Gastroesophageal sphincter (tissue), 4 donors: ENCODE data around the gene GPALPP1. TPM values are rescaled to one million over a fixed set of nuclear protein-coding genes. Genes with fewer than 3 reads are reported as not detected.

Experiments used
- ATAC-seq: fragments of 150-250 bp; one replicate; pipeline ENCODE4 v1.9.1; 2016; ENCODE audit warnings: mild to moderate bottlenecking, moderate library complexity
- H3K27ac ChIP-seq, 4 donors: fragments of 200-600 bp; sonication (generic) in 3 of 4; 1 replicate in 3 of 4; 2 replicates in 1 of 4; pipeline ENCODE4 v1.5.1; 2016 to 2019
- H3K27me3 ChIP-seq: fragments of 200-600 bp; sonication (generic); one replicate; pipeline ENCODE4 v1.5.1; 2019
- H3K36me3 ChIP-seq, 2 donors: fragments of 200-600 bp; sonication (generic); one replicate each; pipeline ENCODE4 v1.5.1; 2019; ENCODE audit warnings: control low read depth in 1 of 2
- H3K4me1 ChIP-seq, 3 donors: fragments of 200-600 bp; sonication (generic); 1 replicate in 2 of 3; 2 replicates in 1 of 3; pipeline ENCODE4 v1.5.1; 2016 to 2019; ENCODE audit warnings: control low read depth in 2 of 3
- H3K4me3 ChIP-seq, 2 donors: fragments of 200-600 bp; sonication (generic); one replicate each; pipeline ENCODE4 v1.5.1; 2019; ENCODE audit warnings: mild to moderate bottlenecking in 1 of 2, moderate library complexity in 1 of 2
- H3K9me3 ChIP-seq, 3 donors: fragments of 200-600 bp; sonication (generic); one replicate each; pipeline ENCODE4 v1.5.1; 2017 to 2019; ENCODE audit warnings: control low read depth in 2 of 3
- CTCF ChIP-seq, 4 experiments: fragments of 200-600 bp in 2 of 4; fragments of 450-650 bp in 2 of 4; sonication (generic) in 1 of 4; IDR thresholded peaks; one replicate each; pipeline ENCODE4 v1.5.1; 2017 to 2019; ENCODE audit warnings: antibody characterized with exemption in 4 of 4, mild to moderate bottlenecking in 2 of 4, moderate library complexity in 2 of 4
- EP300 ChIP-seq: sonication (generic); formaldehyde crosslinking; IDR thresholded peaks from one replicate; pipeline ENCODE4 v1.6.1; 2017; ENCODE audit warnings: antibody characterized with exemption, mild to moderate bottlenecking
- POLR2A ChIP-seq, 2 donors: fragments of 450-650 bp; IDR thresholded peaks; one replicate each; pipeline ENCODE4 v1.6.1; 2017; ENCODE audit warnings: antibody characterized with exemption in 2 of 2, mild to moderate bottlenecking in 2 of 2, moderate library complexity in 1 of 2
- POLR2AphosphoS5 ChIP-seq: sonication (generic); formaldehyde crosslinking; IDR thresholded peaks from one replicate; pipeline ENCODE4 v1.6.1; 2017; ENCODE audit warnings: antibody characterized with exemption
- WGBS, 2 donors: methylation state at CpG; one replicate each; pipeline ENCODE4 v1.1.5; 2018; ENCODE audit warnings: low coverage in 1 of 2; 5-methylcytosine and 5-hydroxymethylcytosine counted together
- total RNA-seq, 4 donors: library from RNA; depleted of rRNA; stranded (reverse); fragments of >200 nt; gene quantifications; one replicate each; pipeline ENCODE4 v1.1.0, GENCODE V29; 2016

The GPALPP1 gene
- total RNA-seq, 4 donors from 2014 or later, result 25.8 to 32.7 (median 26.4) TPM

GRCh38 chr13:44976196-44976595 is 13.1 kb upstream of the GPALPP1 start:
- H3K9me3 ChIP-seq, result no peaks in the 10 kb centered on the region
- H3K4me3 ChIP-seq, result no peak overlapping the region
- peaks cover 0 to 65% of the 10 kb centered on the region in 2 donors for H3K36me3 ChIP-seq
- no peak overlapping the region for H3K27ac ChIP-seq
- H3K4me1 ChIP-seq, result peaks cover 0 to 4% (median 0%) of the 10 kb centered on the region in 3 donors
- H3K27me3 ChIP-seq, result no peaks in the 10 kb centered on the region
- no peak for ATAC-seq
- WGBS, 2 donors, result 81 to 84% methylated on average over 3 of the region's 3 CpGs
- TF ChIP-seq POLR2AphosphoS5 (no peak), CTCF (IDR thresholded peaks at IDR 0.05) (no peak), POLR2A (IDR thresholded peaks at IDR 0.05) (no peak), EP300 (no peak)

GRCh38 chr13:44976949-44977583 is 12.3 kb upstream of the GPALPP1 start:
- Histone ChIP-seq H3K27me3 (no peaks in the 10 kb centered on the region), H3K4me3 (no peak overlapping the region), H3K9me3 (no peaks in the 10 kb centered on the region), H3K27ac (no peak overlapping the region), H3K36me3 (peaks cover 0 to 65% of the 10 kb centered on the region in 2 donors), H3K4me1 (peaks cover 0 to 4% (median 0%) of the 10 kb centered on the region in 3 donors)
- 83% methylated on average over 1 of the region's 1 CpG for WGBS, 2 donors
- ATAC-seq, result no peak
- no peak for TF ChIP-seq POLR2A (IDR thresholded peaks at IDR 0.05)
- no peak for TF ChIP-seq EP300
- no peak for TF ChIP-seq POLR2AphosphoS5
- TF ChIP-seq CTCF (IDR thresholded peaks at IDR 0.05), result no peak

- H3K27me3 ChIP-seq, result no peaks in the 10 kb centered on the region
- H3K9me3 ChIP-seq, result no peaks in the 10 kb centered on the region
- no peak for ATAC-seq
- TF ChIP-seq CTCF (IDR thresholded peaks at IDR 0.05), result no peak
- no peak for TF ChIP-seq EP300
- no peak for TF ChIP-seq POLR2AphosphoS5
- no peak for TF ChIP-seq POLR2A (IDR thresholded peaks at IDR 0.05)
- H3K4me3 ChIP-seq, result no peak overlapping the region
- H3K36me3 ChIP-seq, result peaks cover 0 to 65% of the 10 kb centered on the region in 2 donors
- 82 to 100% methylated on average over 1 of the region's 1 CpG for WGBS, 2 donors
- H3K27ac ChIP-seq, result no peak overlapping the region
- peaks cover 0 to 4% (median 0%) of the 10 kb centered on the region in 3 donors for H3K4me1 ChIP-seq
Observed at GRCh38 chr13:44978328-44978727, 11.0 kb upstream of the GPALPP1 start.

- Histone ChIP-seq H3K4me3 (peak overlapping the region; percentile 85 to 87), H3K9me3 (no peaks in the 10 kb centered on the region), H3K36me3 (peaks cover 0 to 21% of the 10 kb centered on the region in 2 donors), H3K27ac (peak overlapping the region; percentile 67 to 89 (median 88)), H3K27me3 (no peaks in the 10 kb centered on the region), H3K4me1 (peaks cover 0 to 63% (median 18%) of the 10 kb centered on the region in 3 donors)
- no peak for ATAC-seq
- TF ChIP-seq CTCF (IDR thresholded peaks at IDR 0.05), result no peak
- no peak for TF ChIP-seq POLR2A (IDR thresholded peaks at IDR 0.05)
- TF ChIP-seq EP300, result no peak
- no peak for TF ChIP-seq POLR2AphosphoS5
- WGBS, 2 donors, result 3 to 7% methylated on average over 7 to 9 of the region's 10 CpGs
Observed at GRCh38 chr13:44989941-44990340, 603 bp downstream of the GPALPP1 start.

GRCh38 chr13:45003417-45003816 is 14.1 kb downstream of the GPALPP1 start:
- H3K36me3 ChIP-seq, result peaks cover 0 to 89% of the 10 kb centered on the region in 2 donors
- ATAC-seq, result no peak
- no peaks in the 10 kb centered on the region for H3K27me3 ChIP-seq
- no peak overlapping the region for H3K27ac ChIP-seq
- no peaks in the 10 kb centered on the region for H3K4me1 ChIP-seq
- no peak overlapping the region for H3K4me3 ChIP-seq
- no peak for TF ChIP-seq CTCF (IDR thresholded peaks at IDR 0.05)
- no peaks in the 10 kb centered on the region for H3K9me3 ChIP-seq
